Trophoblast cell (in vitro differentiated cells and primary cell): ENCODE data around the gene TNS4.

Source experiments
- DNase-seq, 2 donors: peaks; one replicate each; pipeline ENCODE4 v3.0.0-alpha.2; 2016
- H2AFZ ChIP-seq: 2 replicates; pipeline ENCODE4 v1.6.1; 2013; ENCODE audit warnings: low read length, moderate library complexity, mild to moderate bottlenecking; ENCODE audit not compliant: insufficient read depth, poor library complexity
- H2AK5ac ChIP-seq: 2 replicates; pipeline ENCODE4 v1.6.1; 2013; ENCODE audit warnings: mild to moderate bottlenecking, low read length
- H2BK120ac ChIP-seq: 2 replicates; pipeline ENCODE4 v1.6.1; 2013; ENCODE audit warnings: low read length, mild to moderate bottlenecking, moderate library complexity; ENCODE audit not compliant: insufficient read depth, poor library complexity
- H2BK12ac ChIP-seq: 2 replicates; pipeline ENCODE4 v1.6.1; 2013; ENCODE audit warnings: mild to moderate bottlenecking, low read length, moderate library complexity
- H2BK5ac ChIP-seq: 2 replicates; pipeline ENCODE4 v1.6.1; 2013; ENCODE audit warnings: low read length, low read depth, moderate library complexity, mild to moderate bottlenecking; ENCODE audit not compliant: poor library complexity
- H3K14ac ChIP-seq: 2 replicates; pipeline ENCODE4 v1.6.1; 2013; ENCODE audit warnings: mild to moderate bottlenecking, low read length
- H3K18ac ChIP-seq: 2 replicates; pipeline ENCODE4 v1.6.1; 2013; ENCODE audit warnings: mild to moderate bottlenecking, low read length
- H3K23ac ChIP-seq: 2 replicates; pipeline ENCODE4 v1.6.1; 2013; ENCODE audit warnings: low read length
- H3K27ac ChIP-seq: 2 replicates; pipeline ENCODE4 v1.5.1; 2013; ENCODE audit warnings: low read depth, mild to moderate bottlenecking, inconsistent platforms, low read length, moderate library complexity
- H3K27me3 ChIP-seq: 2 replicates; pipeline ENCODE4 v1.6.1; 2013; ENCODE audit warnings: inconsistent platforms, mild to moderate bottlenecking, low read length, moderate library complexity; ENCODE audit not compliant: insufficient read depth
- H3K36me3 ChIP-seq, 2 experiments: 1 replicate in 1 of 2; 2 replicates in 1 of 2; pipeline ENCODE4 v1.6.1; 2013; ENCODE audit warnings: low read length in 2 of 2, mild to moderate bottlenecking in 2 of 2, moderate library complexity in 1 of 2; ENCODE audit not compliant: insufficient read depth in 2 of 2, control insufficient read depth in 1 of 2
- H3K4ac ChIP-seq: 2 replicates; pipeline ENCODE4 v1.6.1; 2013; ENCODE audit warnings: low read depth, mild to moderate bottlenecking, low read length, moderate library complexity
- H3K4me1 ChIP-seq, 2 experiments: 1 replicate in 1 of 2; 2 replicates in 1 of 2; pipeline ENCODE4 v1.6.1; 2013; ENCODE audit warnings: low read length in 2 of 2, mild to moderate bottlenecking in 2 of 2, moderate library complexity in 1 of 2; ENCODE audit not compliant: insufficient read depth in 2 of 2, control insufficient read depth in 1 of 2
- H3K4me2 ChIP-seq: 2 replicates; pipeline ENCODE4 v1.6.1; 2013; ENCODE audit warnings: inconsistent platforms, mild to moderate bottlenecking, low read length, moderate library complexity
- H3K4me3 ChIP-seq: 2 replicates; pipeline ENCODE4 v1.5.1; 2013; ENCODE audit warnings: mild to moderate bottlenecking, low read depth, low read length, inconsistent platforms
- H3K79me1 ChIP-seq: one replicate; pipeline ENCODE4 v1.6.1; 2013; ENCODE audit warnings: low read length
- H3K79me2 ChIP-seq: 2 replicates; pipeline ENCODE4 v1.6.1; 2013; ENCODE audit warnings: low read length, mild to moderate bottlenecking; ENCODE audit not compliant: control insufficient read depth, insufficient read depth, poor library complexity
- H3K9ac ChIP-seq: 2 replicates; pipeline ENCODE4 v1.6.1; 2013; ENCODE audit warnings: mild to moderate bottlenecking, low read length
- H3K9me3 ChIP-seq: 2 replicates; pipeline ENCODE4 v1.6.1; 2013; ENCODE audit warnings: low read depth, mild to moderate bottlenecking, control low read depth, inconsistent platforms, low read length; ENCODE audit not compliant: insufficient read depth
- H4K12ac ChIP-seq: 2 replicates; pipeline ENCODE4 v1.6.1; 2013; ENCODE audit warnings: low read depth, mild to moderate bottlenecking, low read length, moderate library complexity
- H4K8ac ChIP-seq: 2 replicates; pipeline ENCODE4 v1.6.1; 2013; ENCODE audit warnings: low read depth, mild to moderate bottlenecking, low read length, moderate library complexity
- H4K91ac ChIP-seq: one replicate; pipeline ENCODE4 v1.6.1; 2013; ENCODE audit warnings: low read depth, mild to moderate bottlenecking, low read length, moderate library complexity
- WGBS: extraction: QIAGEN DNeasy Blood & Tissue Kit; methylation state at CpG from one replicate; pipeline ENCODE4 v1.1.7; 2013; ENCODE audit warnings: missing lambda C conversion rate; ENCODE audit not compliant: insufficient read length, insufficient coverage; ENCODE audit errors: extremely low coverage; 5-methylcytosine and 5-hydroxymethylcytosine counted together

The TNS4 gene

DNA sequence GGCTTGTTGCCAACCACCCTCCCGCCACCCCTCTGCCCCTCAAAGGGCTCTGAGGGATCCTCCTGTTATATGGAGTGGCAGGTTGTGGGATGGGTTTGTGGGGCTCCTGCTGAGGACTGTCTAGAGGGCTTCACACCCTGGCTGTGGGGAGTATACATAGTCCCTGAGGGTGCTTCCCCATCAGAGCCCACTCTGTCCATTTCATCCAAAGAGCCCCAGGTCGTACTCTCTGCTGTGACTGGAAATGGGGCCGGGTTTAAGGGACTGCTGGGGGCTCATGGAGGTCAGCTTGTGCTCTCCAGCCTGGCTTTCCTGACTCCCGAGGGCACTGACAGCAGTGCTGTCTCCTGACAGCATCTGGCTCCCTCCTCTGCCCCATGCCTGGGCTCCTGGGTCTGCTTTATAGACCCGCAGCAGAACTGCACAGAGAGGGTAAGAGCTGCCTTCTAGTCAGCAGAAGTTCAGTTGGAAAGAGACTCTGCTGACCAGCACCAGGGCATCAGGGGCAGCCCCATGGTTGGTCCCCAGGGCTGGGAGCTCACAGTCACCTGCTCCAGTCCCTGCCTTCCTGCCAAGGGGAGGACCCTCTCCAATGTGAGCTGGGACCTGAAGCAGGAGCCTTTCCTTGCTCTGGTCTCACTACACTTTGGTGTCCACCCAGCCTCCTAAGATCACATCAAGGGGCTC, 17.8 kb upstream of the TNS4 start:
- Histone ChIP-seq H4K91ac (peak overlapping the region; percentile 33), H4K12ac (no peak overlapping the region), H2BK5ac (no peak overlapping the region), H3K4me2 (no peak overlapping the region), H3K27ac (no peak overlapping the region), H3K9me3 (peaks cover under 1% of the 10 kb centered on the region), H2AFZ (no peak overlapping the region), H3K23ac (no peak overlapping the region), H3K4me1 (peaks cover 24 to 39% of the 10 kb centered on the region in 2 experiments), H2BK12ac (peak overlapping the region; percentile 7), H2AK5ac (peak overlapping the region; percentile 24), H3K4me3 (no peak overlapping the region), H3K14ac (peak overlapping the region; percentile 36), H2BK120ac (peak overlapping the region; percentile 24), H3K9ac (no peak overlapping the region), H3K4ac (no peak overlapping the region), H3K27me3 (no peaks in the 10 kb centered on the region), H3K79me1 (peaks cover 27% of the 10 kb centered on the region), H3K36me3 (no peaks in the 10 kb centered on the region), H4K8ac (no peak overlapping the region), H3K18ac (no peak overlapping the region), H3K79me2 (no peaks in the 10 kb centered on the region)
- WGBS: no CpG with 5 or more reads among the region's 5 CpGs
- DNase-seq: peak in 1 of 2 donors; percentile 30

DNA sequence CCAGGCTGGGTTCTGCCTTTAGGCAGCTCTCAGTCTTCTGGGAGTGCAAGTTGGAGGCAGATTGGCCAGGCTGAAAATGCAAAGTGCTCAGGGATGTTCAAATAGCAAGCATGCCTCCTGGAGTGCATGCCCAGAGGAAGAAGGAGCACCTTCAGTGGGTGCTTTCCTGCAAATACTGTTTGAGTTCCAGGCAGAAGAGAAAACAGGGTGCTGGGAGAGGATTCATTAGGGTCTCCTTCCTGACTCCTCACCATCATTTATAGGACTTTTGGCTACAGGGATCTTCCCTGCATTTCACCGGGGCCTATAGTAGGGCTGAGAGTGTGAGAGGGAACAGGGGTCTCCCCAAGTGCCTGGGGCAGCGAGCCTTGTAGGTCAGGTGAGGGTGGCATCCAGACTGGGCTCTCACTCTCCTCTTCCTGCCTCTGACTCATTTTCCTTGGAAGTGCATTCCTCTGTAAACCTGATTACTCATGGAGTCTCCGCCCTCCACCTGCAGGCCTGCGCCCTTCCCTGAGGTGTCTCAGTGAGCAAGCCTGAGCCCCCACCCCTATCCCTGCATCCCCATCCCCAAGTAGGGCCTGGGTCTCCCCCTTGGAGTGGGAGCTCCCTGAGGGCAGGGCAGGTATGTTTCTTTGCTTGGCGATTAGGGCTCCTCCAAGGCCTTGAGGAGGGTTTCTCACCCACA, 17.1 kb upstream of the TNS4 start:
- WGBS: no CpG with 5 or more reads among the region's 5 CpGs
- peak overlapping the region; percentile 74 for H4K91ac ChIP-seq
- no peak overlapping the region for H3K18ac ChIP-seq
- H3K4me3 ChIP-seq: no peak overlapping the region
- H2BK120ac ChIP-seq: peak overlapping the region; percentile 59
- no peak overlapping the region for H3K4me2 ChIP-seq
- H4K8ac ChIP-seq: no peak overlapping the region
- H4K12ac ChIP-seq: no peak overlapping the region
- H3K27ac ChIP-seq: peak overlapping the region; percentile 36
- H3K4ac ChIP-seq: no peak overlapping the region
- peak overlapping the region; percentile 9 for H2BK5ac ChIP-seq
- no peak overlapping the region for H2AFZ ChIP-seq
- H3K9ac ChIP-seq: no peak overlapping the region
- DNase-seq: peak; percentile 75 to 80
- H3K23ac ChIP-seq: no peak overlapping the region
- H3K36me3 ChIP-seq: no peaks in the 10 kb centered on the region
- H3K27me3 ChIP-seq: no peaks in the 10 kb centered on the region
- H3K9me3 ChIP-seq: no peaks in the 10 kb centered on the region
- H2BK12ac ChIP-seq: peak overlapping the region; percentile 74
- H3K79me2 ChIP-seq: no peaks in the 10 kb centered on the region
- H3K4me1 ChIP-seq: peaks cover 24 to 39% of the 10 kb centered on the region in 2 experiments
- no peak overlapping the region for H3K14ac ChIP-seq
- H3K79me1 ChIP-seq: peaks cover 27% of the 10 kb centered on the region
- H2AK5ac ChIP-seq: peak overlapping the region; percentile 78

DNA sequence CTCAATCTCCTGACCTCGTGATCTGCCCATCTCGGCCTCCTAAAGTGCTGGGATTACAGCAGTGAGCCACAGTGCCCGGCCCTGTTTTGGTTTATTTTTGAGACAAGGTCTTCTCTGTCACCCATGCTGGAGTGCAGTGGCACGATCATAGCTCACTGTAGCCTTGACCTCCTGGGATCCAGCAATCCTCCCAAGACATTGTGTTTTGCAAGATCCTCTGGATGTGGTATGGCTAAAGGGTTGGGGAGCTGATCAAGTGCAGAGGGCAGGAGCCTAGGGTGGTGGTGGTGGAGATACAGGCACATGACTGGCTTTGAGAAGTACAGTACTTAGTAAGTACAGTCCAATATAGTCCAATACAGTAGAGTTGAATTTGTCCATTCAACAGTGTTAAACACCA, 16.6 kb upstream of the TNS4 start:
- WGBS: no CpG with 5 or more reads among the region's 4 CpGs
- DNase-seq: no peak
- peak overlapping the region; percentile 36 for H3K27ac ChIP-seq

DNA sequence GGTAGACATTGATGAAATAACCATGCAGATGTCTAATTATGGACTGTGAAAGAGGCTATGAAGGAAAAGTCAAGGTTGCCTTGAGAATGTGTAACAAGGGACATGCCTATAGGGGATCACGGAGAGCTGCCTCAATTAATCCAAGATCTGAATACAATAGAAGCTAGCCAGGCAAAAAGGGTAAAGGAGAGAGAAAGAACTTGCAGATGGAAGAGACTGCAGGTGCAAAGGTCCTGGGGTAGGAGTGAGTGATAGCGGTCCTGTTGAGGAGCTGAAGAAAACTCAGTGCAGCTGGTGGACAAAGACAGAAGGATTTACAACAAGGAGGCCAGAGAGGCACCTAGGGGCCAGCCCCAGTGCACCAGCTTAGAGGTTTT, 15.9 kb upstream of the TNS4 start:
- H2BK120ac ChIP-seq: no peak overlapping the region
- WGBS: no CpG with 5 or more reads among the region's 2 CpGs
- H3K23ac ChIP-seq: no peak overlapping the region

More for the DNA sequence above, 16.6 kb upstream of the TNS4 start:
- H4K12ac ChIP-seq: no peak overlapping the region
- peak overlapping the region; percentile 12 for H3K4ac ChIP-seq
- H3K4me1 ChIP-seq: peaks cover 24 to 39% of the 10 kb centered on the region in 2 experiments
- H3K14ac ChIP-seq: peak overlapping the region; percentile 66
- H4K91ac ChIP-seq: peak overlapping the region; percentile 74
- H3K18ac ChIP-seq: peak overlapping the region; percentile 63
- no peaks in the 10 kb centered on the region for H3K9me3 ChIP-seq
- no peak overlapping the region for H3K4me3 ChIP-seq
- H2AFZ ChIP-seq: no peak overlapping the region
- peaks cover 27% of the 10 kb centered on the region for H3K79me1 ChIP-seq
- peak overlapping the region; percentile 78 for H2AK5ac ChIP-seq
- no peak overlapping the region for H4K8ac ChIP-seq
- H3K23ac ChIP-seq: no peak overlapping the region
- no peak overlapping the region for H3K9ac ChIP-seq
- peak overlapping the region; percentile 74 for H2BK12ac ChIP-seq
- H2BK120ac ChIP-seq: peak overlapping the region; percentile 59
- H3K36me3 ChIP-seq: no peaks in the 10 kb centered on the region
- H3K4me2 ChIP-seq: no peak overlapping the region
- H3K27me3 ChIP-seq: no peaks in the 10 kb centered on the region
- no peak overlapping the region for H2BK5ac ChIP-seq
- H3K79me2 ChIP-seq: no peaks in the 10 kb centered on the region

More for the DNA sequence above, 15.9 kb upstream of the TNS4 start:
- no peak overlapping the region for H2BK12ac ChIP-seq
- H2AK5ac ChIP-seq: no peak overlapping the region
- no peak overlapping the region for H3K9ac ChIP-seq
- no peak overlapping the region for H3K4me2 ChIP-seq
- no peak overlapping the region for H2BK5ac ChIP-seq
- no peak overlapping the region for H3K4ac ChIP-seq
- DNase-seq: no peak
- H3K79me1 ChIP-seq: peaks cover 23% of the 10 kb centered on the region
- H2AFZ ChIP-seq: no peak overlapping the region
- no peak overlapping the region for H3K4me3 ChIP-seq
- no peaks in the 10 kb centered on the region for H3K36me3 ChIP-seq
- no peaks in the 10 kb centered on the region for H3K9me3 ChIP-seq
- H3K27ac ChIP-seq: peak overlapping the region; percentile 23
- H4K8ac ChIP-seq: no peak overlapping the region
- H3K4me1 ChIP-seq: peaks cover 20 to 40% of the 10 kb centered on the region in 2 experiments
- no peak overlapping the region for H4K91ac ChIP-seq
- H3K79me2 ChIP-seq: no peaks in the 10 kb centered on the region
- H3K27me3 ChIP-seq: no peaks in the 10 kb centered on the region
- H3K14ac ChIP-seq: no peak overlapping the region
- no peak overlapping the region for H3K18ac ChIP-seq
- no peak overlapping the region for H4K12ac ChIP-seq
